ENCODE data around the gene RAP1GAP2. TPM values are rescaled to one million over a fixed set of nuclear protein-coding genes. Genes with fewer than 3 reads are reported as not detected.

The RAP1GAP2 gene
- total and polyA plus RNA-seq, 11 donors: 13.5 to 44.1 (median 34.3) TPM

DNA sequence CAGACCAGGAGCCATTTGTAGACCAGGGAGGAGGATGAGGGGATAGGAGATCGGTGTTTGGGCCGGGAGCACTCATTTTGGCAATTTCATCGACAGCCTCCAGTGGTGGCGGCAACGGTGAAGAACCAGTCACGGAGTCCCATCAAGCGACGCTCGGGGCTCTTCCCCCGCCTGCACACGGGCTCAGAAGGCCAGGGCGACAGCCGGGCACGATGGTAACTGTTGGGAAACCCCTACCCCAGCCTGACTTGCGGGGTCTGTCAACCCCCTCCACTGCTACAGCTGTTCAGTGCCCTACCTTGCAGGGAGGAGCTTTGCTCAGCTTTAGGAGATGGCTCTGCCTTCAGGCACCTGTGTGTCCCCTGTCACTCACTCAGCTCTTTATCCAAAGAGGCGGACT is 224.1 kb downstream of the RAP1GAP2 start:
- H3K4me1 ChIP-seq: no peaks in the 10 kb centered on the region
- intact Hi-C loops (cut with DNase I): no loop called here
- no peaks in the 10 kb centered on the region for H3K27me3 ChIP-seq
- peaks cover 0 to 29% (median 7%) of the 10 kb centered on the region in 12 donors for H3K9me3 ChIP-seq
- H3K36me3 ChIP-seq: peaks cover 0 to 33% (median 6%) of the 10 kb centered on the region in 9 donors
- WGBS, 4 donors: 97 to 98% (median 98%) methylated on average over 16 of the region's 16 CpGs
- no peak overlapping the region for H3K4me3 ChIP-seq
- ATAC-seq (no peak), DNase-seq (peak in 2 of 5 donors; percentile 4 to 22)
- no peak for TF ChIP-seq CTCF (IDR thresholded peaks at IDR 0.05)
- TF ChIP-seq POLR2A (IDR thresholded peaks at IDR 0.05): no peak
- H3K27ac ChIP-seq: no peak overlapping the region

DNA sequence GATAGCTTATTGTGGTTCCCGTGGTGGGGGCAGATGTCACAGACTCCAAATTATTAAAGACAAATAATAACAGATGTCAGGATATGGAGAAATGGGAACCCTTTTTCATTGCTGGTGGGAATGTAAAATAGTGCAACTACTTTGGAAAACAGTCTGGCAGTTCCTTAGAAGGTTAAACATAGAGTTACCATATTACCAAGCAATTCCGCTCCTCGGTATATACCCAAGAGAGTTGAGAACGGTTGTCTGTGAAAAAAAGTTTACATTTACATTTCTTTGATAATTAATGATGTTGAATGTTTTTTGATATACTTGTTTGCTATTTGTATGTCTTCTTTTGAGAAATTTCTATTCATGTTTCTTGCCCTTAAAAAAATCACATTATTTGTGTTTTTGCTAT is 226.0 kb downstream of the RAP1GAP2 start:
- 92 to 95% (median 94%) methylated on average over 4 of the region's 4 CpGs for WGBS, 4 donors
- Histone ChIP-seq H3K36me3 (peaks cover 0 to 26% (median 6%) of the 10 kb centered on the region in 9 donors), H3K27ac (no peak overlapping the region), H3K4me1 (no peaks in the 10 kb centered on the region), H3K27me3 (no peaks in the 10 kb centered on the region), H3K4me3 (no peak overlapping the region), H3K9me3 (peaks cover 0 to 29% (median 7%) of the 10 kb centered on the region in 12 donors)
- DNase-seq (no peak), ATAC-seq (no peak)
- intact Hi-C loops (cut with DNase I): no loop called here
- TF ChIP-seq CTCF (IDR thresholded peaks at IDR 0.05) (no peak), POLR2A (IDR thresholded peaks at IDR 0.05) (no peak)

GRCh38 chr17:3024346-3024745 is 228.1 kb downstream of the RAP1GAP2 start:
- no peak for DNase-seq
- no peak for TF ChIP-seq CTCF (IDR thresholded peaks at IDR 0.05)
- no peak for TF ChIP-seq POLR2A (IDR thresholded peaks at IDR 0.05)
- Histone ChIP-seq H3K27ac (no peak overlapping the region), H3K4me1 (peaks cover 0 to 17% (median 3%) of the 10 kb centered on the region in 12 donors), H3K4me3 (no peak overlapping the region), H3K9me3 (peaks cover 0 to 29% (median 7%) of the 10 kb centered on the region in 12 donors), H3K36me3 (peaks cover 0 to 26% (median 5%) of the 10 kb centered on the region in 9 donors), H3K27me3 (no peaks in the 10 kb centered on the region)
- ATAC-seq: no peak
- intact Hi-C loops (cut with DNase I): no loop called here
- WGBS, 4 donors: 95 to 98% (median 97%) methylated on average over 2 of the region's 2 CpGs

DNA sequence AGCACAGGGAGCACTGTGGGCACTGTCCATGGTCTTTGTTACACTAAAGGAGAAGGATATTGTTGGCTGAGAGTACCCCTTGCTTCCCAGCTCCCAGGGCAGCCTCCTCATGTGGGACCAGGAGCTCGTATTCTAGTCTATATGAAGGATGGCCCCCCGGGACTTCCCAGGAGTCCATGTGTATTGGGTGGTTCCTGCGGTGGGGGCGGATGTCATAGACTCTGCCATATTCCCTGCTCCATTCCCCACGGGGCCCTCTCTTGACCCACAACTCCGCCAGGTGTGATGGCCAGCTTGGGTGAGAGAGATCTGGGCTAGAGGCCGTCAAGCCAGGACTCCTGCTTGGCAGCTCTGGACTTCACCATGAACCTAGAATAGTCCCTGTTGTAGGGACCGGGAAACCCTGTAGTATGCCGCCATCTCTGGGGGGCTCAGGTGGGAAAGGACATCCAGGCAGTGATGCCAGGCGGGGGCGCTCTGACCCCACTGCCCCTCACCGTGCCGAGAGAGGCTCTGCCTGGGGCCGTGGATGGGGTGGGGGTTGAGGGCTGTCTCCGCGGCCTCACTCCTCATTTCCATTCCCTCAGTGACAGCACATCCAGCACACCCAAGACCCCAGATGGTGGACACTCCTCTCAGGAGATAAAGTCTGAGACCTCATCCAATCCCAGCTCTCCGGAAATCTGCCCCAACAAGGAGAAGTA is 229.3 kb downstream of the RAP1GAP2 start:
- intact Hi-C loops (cut with DNase I): loop anchor here in 1 of 10 donors (5.0 kb wide), 1 partner anchor 173 kb away; no protein-coding TSS in a partner anchor
- Histone ChIP-seq H3K27me3 (no peaks in the 10 kb centered on the region), H3K27ac (no peak overlapping the region), H3K36me3 (peaks cover 0 to 18% (median 2%) of the 10 kb centered on the region in 9 donors), H3K9me3 (peaks cover 0 to 29% (median 7%) of the 10 kb centered on the region in 12 donors), H3K4me1 (peaks cover 0 to 22% (median 12%) of the 10 kb centered on the region in 12 donors), H3K4me3 (no peak overlapping the region)
- DNase-seq (no peak), ATAC-seq (no peak)
- TF ChIP-seq CTCF (IDR thresholded peaks at IDR 0.05) (no peak), POLR2A (IDR thresholded peaks at IDR 0.05) (no peak)
- 89 to 94% (median 92%) methylated on average over 11 to 17 of the region's 17 CpGs for WGBS, 4 donors

Measured in heart left ventricle (tissue), 16 donors.